Measurements from ENCODE around the gene DOP1B.

DNA sequence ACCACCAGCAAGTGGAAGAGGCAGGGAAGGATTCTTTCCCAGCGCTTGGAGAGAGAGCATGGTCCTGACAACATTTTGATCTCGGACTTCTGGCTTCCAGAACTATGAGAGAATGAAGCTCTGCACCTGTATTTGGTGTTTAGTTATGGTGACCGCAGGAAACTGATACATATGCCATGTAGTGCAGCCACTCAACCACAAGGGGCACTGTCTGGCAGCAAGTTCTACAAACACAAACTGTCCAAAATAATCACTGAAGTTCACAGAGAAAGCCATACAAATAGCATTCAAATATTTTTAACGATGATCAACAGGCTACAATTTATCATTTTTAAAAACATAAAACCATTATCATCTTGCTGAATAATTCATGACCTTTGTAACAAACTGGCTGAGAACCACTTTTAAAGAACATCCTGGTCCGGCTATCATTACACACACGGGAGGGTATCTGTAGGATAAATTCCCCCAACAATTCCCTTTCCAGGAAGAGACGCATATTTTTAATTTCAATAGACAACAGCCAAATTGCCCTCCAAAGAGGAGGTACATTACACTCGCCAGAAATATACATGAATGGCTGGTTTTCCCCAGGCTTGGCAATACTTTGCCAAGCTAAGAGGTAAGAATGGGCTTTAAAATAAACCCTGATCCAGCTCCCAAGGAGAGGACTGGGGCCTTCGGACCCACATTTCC lies 31.0 kb upstream of the DOP1B start:
- TF ChIP-seq, protein P1, sequence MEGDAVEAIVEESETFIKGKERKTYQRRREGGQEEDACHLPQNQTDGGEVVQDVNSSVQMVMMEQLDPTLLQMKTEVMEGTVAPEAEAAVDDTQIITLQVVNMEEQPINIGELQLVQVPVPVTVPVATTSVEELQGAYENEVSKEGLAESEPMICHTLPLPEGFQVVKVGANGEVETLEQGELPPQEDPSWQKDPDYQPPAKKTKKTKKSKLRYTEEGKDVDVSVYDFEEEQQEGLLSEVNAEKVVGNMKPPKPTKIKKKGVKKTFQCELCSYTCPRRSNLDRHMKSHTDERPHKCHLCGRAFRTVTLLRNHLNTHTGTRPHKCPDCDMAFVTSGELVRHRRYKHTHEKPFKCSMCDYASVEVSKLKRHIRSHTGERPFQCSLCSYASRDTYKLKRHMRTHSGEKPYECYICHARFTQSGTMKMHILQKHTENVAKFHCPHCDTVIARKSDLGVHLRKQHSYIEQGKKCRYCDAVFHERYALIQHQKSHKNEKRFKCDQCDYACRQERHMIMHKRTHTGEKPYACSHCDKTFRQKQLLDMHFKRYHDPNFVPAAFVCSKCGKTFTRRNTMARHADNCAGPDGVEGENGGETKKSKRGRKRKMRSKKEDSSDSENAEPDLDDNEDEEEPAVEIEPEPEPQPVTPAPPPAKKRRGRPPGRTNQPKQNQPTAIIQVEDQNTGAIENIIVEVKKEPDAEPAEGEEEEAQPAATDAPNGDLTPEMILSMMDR (IDR thresholded peaks at IDR 0.05) = peak; percentile 84 to 96 (median 92)
- TF ChIP-seq POLR2A (IDR thresholded peaks at IDR 0.05) = no peak

Data from heart left ventricle (tissue), 13 donors.